MM.1S (cell line): ENCODE data around the gene ETNK2.

ENCODE experiments used
- EZH2 ChIP-seq: fragments of 300-600 bp; sonication (generic); optimal IDR thresholded peaks from 2 replicates; pipeline ENCODE3; 2017; ENCODE audit warnings: low read depth, mild to moderate bottlenecking, antibody characterized with exemption, low read length, mixed read lengths
- EZH2phosphoT487 ChIP-seq: fragments of 300-600 bp; sonication (generic); IDR thresholded peaks from 2 replicates; pipeline ENCODE4 v1.6.1; 2018; ENCODE audit warnings: antibody characterized with exemption, low read length
- TF ChIP-seq, protein P1 (sequence below): fragments of 300-600 bp; sonication (generic); IDR thresholded peaks from 2 replicates; pipeline ENCODE4 v1.5.1; 2016; ENCODE audit warnings: antibody characterized with exemption, low read length, mixed read lengths

DNA sequence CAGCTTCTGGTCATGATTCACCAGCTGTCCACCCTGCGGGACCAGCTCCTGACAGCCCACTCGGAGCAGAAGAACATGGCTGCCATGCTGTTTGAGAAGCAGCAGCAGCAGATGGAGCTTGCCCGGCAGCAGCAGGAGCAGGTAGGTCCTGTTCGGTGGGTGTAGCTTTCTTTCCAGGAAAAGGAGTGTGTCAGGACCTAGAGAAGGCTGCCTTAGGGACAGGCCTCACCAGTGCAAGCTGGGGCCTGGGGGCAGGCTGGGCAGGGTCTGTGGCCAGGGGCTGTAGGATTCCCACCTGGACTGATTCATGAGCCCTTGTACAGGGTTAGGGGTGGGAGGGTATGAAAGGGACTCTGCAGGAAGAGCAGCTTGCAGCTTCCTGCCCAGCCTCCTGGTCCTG, 35.3 kb downstream of the ETNK2 start:
- no peak for TF ChIP-seq EZH2phosphoT487
- TF ChIP-seq, protein P1, sequence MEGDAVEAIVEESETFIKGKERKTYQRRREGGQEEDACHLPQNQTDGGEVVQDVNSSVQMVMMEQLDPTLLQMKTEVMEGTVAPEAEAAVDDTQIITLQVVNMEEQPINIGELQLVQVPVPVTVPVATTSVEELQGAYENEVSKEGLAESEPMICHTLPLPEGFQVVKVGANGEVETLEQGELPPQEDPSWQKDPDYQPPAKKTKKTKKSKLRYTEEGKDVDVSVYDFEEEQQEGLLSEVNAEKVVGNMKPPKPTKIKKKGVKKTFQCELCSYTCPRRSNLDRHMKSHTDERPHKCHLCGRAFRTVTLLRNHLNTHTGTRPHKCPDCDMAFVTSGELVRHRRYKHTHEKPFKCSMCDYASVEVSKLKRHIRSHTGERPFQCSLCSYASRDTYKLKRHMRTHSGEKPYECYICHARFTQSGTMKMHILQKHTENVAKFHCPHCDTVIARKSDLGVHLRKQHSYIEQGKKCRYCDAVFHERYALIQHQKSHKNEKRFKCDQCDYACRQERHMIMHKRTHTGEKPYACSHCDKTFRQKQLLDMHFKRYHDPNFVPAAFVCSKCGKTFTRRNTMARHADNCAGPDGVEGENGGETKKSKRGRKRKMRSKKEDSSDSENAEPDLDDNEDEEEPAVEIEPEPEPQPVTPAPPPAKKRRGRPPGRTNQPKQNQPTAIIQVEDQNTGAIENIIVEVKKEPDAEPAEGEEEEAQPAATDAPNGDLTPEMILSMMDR = no peak
- no peak for TF ChIP-seq EZH2
